T-helper 22 cell (primary cell): ENCODE data around the gene A1BG.
"Not testable (repeated sequence)": the region's sequence is repeated elsewhere in the genome, so short reads cannot be mapped to it uniquely, and the experiment has no call there.

Source experiments
- DNase-seq: peaks from one replicate; pipeline ENCODE4 v3.0.0-alpha.2; 2020; ENCODE audit warnings: low read depth

A1BG gene

DNA sequence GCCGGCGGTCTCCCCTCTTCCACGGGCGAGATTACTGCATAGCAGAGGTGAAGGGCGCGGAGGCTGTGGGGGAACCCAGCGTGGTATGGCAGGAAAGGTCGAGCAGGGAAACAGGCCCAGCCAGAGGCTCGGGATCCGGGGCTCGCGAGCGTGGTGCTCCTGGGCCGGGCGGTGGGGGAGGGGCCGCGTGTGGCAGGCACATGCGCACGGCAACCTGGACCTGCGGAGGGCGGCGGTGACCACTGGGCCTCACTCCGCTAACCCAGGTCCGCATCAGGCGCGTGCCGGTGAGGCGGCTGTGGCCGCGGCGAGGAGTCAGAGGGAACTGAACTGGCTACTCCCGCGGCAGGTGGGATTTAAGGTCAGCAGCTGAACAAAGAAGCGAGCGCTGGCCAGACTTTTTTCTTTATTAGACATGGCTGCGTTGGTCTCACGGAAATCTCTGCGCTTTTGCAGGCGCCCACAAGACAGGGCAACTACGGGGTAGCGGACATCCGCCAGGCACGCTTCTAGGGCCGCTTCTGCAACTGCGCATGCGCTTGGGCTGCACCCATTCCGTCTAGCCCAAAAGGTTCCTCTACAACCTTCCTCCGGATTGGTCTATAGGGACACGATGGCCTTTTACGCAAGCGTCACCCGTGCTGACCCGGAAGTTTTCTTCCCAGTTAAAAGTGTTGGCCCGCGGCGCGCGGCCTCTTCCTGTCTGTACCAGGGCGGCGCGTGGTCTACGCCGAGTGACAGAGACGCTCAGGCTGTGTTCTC lies 33.5 kb upstream of the A1BG start, which contains the start of gene RPS5:
Gene RPS5, plus strand, starts transcription at position 694 of the 762 bp plus-strand sequence. CDS start 869 bp downstream, outside the sequence.
- DNase-seq: peak; percentile 95

DNA sequence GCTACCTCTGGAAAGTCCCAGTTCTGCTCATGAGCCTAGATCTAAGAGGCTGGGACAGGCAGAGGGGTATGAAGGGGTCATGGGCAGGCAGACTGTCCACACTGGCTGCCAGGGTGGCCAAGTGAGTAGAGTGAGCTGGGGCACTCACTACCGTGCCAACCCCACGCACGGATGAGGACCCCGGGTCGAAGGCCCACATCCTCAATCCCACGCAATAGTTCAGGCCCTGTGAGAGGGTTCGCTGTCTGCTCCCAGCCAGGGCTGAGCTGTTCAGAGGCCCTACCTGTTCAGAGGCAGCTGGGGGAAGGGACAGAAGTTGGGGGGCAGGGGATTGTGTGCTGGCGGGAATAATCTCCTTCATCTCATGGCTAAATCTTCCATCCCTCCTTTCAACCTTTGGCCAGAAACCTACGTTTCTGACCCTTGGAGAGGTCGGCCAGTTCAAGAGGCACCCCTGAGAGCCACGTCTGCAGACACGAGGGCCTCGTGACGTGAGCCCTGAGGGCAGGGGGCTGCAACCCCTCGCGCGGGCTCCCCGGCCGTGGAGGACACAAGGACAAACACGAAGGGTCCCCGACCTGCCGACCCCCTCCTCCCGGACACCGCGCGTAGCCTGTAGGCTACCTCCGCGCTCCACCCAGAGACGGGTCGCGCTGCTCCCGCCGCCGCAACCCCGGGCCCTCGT lies 32.7 kb upstream of the A1BG start:
- DNase-seq: no peak

DNA sequence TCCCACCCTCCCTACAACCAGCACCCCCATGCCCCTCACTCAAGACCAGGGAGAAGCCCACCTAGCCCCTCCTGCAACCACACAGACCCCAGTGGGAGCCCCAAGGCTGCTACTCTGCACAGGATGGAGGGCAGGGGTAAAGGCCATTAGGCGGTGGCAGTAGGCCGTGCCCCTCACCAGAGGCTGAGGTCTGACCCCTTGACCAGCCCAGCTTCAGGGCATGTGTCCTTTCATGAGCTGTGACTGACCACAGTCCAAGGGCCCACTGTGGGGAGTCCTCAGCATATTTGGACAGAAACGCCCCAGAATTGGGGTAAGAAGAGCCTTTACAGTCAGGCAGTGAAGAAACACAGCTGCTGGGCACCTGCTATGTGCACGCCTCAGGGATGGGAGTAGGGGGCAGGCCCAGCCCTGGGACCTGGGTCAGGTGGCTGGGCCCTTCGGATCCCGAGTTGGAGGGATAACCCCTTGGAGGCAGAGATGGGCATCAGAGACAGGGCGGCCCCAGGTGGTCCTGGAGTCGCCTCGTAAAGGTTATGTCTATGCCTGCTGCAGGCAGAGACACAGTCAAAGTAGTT lies 32.1 kb upstream of the A1BG start:
- DNase-seq: no peak

DNA sequence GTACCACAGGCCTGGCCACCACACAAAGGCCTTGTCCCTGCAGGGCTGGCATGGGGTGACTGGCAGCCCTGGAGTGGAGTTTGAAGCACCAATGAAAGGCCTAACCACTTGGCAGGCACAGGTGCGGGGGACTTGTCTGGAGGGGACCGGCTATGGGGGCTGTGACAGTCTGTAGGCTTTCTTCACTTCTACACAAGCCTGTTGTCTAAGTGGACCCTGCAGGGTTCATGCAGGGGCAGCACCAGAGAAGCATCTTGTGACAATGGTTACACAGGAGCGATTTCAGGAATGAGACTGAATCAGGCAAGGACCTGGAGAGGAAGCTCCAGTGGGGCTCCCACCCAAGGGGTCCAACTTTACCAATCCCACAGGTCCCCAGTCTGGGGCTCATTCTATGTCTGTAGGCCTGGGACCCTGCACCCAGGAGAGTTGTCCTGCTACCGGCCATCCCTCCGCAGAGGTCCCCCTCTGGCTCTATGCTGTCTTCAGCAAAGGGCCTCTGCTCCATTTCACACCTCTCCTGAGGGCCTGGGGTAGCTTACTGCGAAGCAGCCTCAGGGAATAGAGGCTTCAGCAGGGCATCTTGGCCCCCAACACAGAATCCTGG lies 29.8 kb upstream of the A1BG start:
- DNase-seq: no peak

DNA sequence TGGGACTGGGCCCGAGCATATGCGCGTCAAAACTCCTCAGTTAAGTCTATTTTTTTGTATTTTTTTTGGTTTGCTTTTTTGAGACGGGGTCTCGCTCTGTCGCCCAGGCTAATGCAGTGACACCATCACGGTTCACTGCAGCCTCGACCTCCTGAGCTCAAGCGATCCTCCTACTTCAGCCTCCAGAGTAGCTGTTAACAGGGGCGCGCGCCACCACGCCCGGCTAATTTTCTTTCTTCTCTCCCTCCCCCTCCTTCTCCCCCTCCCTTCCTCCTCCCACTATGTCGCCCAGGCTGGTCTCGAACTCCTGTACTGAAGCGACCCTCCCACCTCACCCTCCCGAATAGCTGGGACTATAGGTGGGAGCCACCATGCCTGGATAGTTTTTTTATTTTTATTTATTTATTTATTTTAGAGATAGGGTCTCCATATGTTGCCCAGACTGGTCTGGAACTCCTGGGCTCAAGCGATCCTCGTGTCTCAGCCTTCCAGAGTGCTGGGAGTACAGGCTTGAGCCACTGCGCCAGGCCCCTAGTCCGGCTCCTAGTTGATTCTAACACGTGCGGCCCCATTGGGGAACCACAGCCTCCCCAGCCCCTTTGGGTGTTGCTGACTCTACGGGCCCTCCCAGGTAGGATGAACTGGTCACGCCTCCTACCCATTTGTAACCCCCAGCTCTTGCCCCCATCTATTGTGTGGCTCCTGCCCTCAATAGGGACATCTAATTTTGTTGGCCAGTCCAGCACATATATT lies 28.3 kb upstream of the A1BG start:
- DNase-seq: no peak

DNA sequence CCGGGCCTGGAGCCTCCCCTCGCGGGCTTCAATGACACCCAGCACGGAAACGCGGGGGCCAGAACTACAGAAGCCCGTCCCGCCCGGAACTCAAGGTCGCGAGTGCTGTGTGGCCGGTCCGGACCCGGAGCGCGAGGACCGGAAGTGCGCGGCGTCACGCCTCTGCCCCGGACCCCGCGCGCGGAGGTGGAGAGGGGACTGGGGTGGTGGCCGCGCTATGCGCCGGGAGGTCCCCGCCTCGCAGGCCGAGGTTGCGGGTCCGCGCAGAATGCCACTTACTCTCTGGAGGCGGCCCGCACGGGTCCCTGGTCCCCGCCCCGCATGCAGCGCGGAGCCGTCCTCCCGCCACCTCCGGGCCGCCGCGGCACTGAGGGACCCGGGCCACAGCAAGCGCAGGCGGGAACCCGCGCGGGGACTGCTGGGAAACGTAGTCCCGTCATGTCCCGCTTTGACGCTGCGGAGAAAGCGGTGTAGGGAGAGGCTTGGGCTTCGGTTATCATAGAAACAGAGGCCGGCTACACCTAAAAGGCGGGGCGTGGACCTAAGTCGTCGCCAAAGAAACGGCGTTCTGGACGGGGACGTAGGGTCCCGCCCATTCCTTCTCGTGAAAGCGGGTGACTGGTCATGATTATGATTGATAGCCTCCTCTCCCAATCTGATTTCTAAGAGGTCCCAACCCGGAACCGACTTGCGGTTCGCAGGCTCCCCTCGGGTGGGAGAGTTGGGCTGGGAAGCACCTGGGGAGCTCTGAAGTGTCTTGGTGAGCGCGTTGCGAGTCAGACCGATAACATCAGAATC lies 27.6 kb upstream of the A1BG start, which contains the start of gene ZNF837:
Gene ZNF837, minus strand, starts transcription at position 369 of the 798 bp plus-strand sequence. CDS start 11,698 bp downstream, outside the sequence.
- DNase-seq: peak; percentile 99

DNA sequence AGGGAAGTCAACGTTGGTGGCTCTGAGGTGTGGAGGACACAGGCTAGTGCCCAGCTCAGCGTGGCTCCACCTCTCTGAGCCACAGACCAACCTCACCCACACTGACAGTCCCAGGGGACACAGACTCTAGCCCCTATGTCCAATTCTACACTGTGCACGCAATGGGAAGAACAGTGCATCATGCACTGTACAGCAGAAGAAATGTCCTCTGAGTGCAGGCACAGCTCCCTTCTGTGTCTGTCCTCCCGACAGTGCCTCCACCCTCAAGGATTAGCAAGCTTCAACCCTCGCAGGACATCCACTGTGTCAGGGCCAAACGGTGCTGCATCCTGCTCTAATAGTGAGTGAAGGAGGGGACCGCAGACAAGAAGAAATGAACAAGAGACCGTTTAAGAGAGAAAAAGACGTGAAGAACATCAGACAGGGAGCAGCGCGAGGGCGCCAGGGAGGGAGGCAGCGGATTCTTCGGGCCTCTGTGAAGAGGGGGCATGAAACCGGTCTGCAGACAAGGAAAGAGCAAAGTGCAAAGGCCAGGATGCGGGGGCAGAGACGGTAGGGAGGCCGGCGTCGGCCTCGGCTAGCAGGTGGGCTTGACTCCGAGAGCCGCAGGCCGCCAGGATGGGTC lies 26.9 kb upstream of the A1BG start:
- no peak for DNase-seq

DNA sequence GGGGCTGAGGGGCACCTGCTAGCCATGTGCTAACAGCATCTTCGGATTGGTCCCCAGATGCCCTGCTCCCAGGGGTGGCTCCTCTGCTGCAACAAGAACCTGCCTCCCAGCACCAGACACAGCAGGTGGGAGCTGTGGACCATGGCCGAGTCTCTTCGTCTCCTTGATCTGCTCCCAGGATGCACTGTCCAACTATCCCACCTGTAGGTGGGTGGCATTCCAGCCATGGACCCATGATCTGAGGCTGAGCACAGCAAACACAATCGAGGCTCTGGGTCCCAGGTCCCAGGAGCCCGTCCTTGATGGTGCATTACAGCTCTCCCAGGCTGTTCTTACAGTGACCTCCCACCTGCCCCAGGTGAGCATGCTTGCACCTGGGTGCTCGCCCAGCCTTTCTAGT lies 26.0 kb upstream of the A1BG start:
- no peak for DNase-seq

DNA sequence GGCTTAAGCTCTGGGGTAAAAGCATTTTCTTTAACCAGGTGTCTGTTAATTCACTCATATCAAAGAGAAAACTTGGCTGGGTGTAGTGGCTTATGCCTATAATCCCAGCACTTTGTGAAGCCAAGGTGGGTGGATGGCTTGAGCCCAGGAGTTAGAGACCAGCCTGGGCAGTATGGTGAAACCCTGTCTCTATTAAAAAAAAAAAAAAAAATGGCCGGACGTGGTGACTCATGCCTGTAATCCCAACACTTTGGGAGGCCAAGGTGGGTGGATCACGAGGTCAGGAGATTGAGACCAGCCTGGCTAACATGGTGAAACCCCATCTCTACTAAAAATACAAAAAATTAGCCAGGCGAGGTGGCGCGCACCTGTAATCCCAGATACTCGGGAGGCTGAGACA lies 23.4 kb upstream of the A1BG start:
- not testable (repeated sequence) for DNase-seq

DNA sequence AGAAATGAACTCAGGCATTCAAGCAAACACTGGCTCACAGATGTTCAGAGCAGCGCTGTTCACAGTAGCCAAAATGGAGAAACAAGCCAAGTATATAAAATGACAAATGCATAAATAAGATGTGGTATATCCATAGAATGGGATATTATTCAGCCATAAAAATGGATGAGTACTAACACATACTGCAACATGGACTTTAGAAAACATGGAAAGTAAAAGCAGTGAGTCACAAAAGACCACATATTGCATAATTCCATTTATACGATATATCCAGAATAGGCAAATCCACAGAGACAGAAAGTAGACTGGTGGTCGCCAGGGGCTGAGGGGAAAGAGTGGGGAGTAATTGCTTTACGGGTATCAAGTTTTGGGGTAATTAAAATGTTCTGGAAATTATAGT lies 20.9 kb upstream of the A1BG start:
- no peak for DNase-seq

DNA sequence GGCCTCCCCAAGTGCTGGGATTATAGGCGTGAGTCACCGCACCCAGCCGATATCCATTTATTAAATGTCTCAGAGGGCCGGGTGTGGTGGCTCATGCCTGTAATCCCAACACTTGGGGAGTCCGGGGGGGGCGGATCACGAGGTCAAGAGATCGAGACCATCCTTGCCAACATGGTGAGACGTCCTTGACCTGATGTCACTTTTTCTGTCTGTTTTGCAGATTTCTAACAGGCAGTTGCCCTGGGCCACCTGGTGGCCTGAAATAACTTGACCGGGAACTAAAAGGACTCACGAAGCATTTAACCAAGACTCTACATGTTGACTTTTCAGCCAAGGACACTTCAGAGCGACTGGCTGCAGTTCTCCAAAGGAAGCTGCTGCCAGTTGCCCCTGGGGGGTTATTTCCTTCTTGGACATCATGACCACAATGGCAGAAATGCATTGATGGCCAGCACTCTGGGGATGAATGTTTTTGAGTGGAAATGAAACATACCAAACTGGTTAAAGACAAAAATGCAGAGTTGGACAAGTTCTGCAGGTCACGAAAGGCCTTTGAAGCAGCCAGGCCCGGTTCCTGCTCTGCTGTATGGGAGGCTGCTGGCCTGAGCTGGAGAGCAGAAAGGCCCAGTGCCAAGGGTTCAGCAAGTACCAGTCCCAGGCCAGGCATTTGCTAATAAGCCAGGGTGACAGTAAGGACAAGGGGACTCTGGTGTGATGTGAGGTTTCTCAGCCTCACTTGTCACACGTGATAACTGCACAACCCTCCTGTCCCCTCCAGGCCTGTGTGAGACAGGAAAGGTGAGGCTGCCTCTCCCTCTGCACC lies 19.2 kb upstream of the A1BG start:
- no peak for DNase-seq

DNA sequence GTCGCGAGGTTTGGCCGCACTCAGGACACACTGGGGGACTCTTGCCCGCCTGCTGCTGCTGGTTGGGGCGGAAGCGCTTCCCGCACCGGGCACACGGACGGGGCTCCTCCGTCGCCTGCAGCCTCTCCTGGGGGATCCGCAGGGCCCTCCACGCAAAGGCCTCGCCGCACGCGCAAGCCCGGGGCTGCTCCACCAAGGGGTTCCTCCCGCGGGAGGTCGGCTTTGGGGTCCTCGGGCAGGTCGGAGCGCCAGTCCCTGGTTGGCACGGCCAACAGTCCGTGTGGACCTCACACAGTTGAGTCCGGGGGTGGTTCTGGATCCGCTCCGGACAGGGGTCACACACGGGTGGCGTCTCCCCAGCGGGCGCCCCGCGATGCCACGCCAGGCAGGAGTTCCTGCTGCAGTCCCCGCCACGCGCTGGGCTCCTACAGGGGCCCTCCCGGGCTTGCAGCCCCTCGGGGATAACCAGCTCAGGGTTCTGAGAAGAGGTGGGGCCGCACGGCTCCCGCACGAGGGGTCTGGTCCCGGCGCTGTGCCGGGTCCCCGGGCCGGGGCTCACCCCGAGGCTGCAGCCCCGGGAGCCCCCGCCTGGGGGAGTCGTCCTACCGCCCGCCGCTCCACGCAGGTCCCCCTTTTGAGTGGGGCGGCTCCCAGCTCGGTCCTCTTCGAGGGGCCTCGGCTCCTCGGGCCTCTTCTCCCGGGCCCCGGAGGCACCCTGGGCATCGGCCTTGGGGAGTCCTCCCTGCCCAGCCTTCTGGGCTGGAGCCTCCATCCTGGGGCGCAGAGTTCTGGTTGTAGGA lies 15.5 kb upstream of the A1BG start:
- no peak for DNase-seq

DNA sequence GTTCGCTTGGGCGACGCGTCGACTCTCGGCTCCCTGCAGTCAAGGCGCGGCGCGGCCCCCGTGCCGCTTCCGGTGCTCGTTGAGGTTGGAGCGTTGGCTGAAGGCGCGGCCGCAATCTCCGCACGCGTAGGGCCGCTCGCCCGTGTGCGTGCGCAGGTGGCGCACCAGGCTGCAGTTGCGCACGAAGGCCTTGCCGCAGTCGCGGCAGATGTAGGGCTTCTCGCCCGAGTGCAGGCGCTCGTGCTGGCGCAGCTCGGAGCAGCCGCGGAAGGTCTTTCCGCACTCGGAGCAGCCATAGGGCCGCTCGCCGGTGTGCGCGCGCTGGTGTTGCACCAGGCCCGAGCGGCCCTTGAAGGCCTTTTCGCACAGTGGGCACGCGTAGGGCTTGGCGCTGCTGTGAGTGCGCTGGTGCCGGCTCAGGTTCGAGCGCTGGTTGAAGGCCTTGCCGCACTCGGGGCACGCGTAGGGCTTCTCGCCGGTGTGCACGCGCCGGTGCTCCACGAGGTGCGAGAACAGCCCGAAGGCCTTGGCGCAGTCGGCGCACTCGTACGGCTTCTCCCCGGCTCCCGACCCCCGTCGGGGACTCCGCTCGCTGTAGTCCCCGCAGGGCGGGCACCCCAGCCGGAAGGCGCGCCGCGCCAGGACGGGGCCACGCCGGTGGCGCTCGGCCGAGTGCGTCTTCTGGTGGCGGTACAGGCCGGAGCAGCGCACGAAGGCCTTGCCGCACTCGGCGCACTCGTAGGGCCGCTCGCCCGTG lies 14.6 kb upstream of the A1BG start:
- DNase-seq: no peak

DNA sequence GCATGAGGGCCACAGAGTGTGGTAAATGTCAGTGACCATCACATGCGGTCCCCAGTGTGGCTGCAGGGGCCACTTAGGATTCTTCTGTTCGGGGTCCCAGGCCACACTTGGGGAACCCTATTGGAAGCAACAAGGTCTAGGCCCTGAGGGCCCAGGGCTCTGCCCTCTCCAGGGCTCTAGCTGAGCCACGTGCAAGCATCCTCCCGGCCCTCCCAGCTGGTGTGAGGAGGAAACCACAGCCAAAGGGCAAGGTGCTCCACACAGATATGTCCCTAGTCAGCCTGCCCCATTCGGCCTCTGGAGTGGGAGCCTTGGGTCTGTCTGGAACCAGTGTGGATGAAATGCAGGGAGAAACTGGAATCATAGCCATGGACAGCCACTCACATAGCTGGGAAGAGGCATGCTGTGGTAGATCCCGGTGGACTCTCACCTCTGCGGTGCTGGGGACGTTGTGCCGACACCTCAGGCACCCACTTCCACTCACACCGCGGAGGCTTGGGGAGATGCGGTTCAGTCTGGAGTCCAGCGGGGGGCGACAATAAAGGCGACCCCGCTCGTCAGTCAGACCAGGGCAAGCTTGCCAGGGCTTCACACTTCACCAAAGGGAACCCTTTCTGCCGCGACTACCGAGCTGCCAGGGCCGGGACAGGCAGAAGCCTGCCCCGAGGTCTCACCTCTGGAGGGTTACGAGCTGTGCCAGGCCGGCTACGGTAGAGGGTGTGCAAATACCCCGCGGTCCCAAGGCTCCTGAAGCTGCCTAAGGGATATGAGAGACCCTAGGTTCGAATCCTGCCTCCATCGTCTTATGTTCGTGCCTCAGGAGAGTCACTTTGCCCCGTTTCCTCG lies 13.5 kb upstream of the A1BG start:
- no peak for DNase-seq

DNA sequence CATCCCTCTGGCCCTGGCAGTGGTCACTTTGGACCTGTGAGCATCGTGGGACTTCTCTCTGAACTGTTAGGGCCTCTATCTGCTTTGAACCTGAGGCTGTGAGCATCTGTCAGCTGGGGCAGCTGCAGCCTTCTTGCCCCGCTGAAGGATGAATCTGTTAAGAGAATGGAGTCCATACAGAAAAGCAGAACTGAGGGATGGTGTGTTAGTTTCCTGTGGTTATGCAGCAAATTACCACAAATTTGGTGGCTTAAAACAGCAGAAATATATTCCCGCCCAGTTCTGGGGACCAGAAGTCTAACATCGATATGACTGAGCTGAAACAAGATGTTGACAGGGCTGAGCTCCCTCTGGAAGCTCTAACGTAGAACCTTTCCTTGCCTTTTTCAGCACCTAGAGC lies 10.9 kb upstream of the A1BG start:
- no peak for DNase-seq

DNA sequence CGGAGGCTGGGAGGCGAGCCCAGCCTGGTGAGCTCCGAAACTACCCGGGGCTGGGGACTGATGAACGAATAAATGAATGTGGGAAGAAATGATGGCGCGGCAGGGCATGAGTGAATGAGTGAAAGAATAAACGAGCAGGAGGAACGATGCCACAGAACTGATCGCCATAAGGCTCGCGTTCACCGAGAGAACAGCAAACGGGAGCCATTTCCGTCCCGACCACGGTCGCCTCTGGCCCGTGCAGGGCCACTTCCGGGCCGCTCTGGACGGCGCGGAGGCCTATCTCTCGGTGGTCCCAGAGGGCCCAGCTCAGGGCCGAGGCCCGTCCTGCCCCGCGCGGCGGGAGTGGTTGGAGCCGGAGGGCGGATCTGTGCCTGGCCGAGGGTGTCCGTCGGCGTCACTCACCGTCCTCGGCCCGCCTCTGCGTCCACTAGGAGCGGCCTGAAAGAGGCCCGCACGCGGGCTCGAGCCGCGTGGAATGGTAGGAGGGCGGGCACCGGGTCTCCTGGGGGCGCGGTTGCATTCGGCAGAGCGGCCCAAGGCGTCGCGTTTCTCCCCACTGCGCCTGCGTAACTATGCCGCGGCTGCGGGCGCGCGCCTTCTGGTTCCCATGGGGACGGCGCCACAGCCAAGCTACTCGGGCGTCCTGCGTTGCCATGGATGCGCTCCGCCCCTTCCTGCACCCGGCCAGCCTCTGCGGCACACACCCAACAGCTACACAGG lies 9.1 kb upstream of the A1BG start, which contains the start of gene ZNF497:
Gene ZNF497, minus strand, starts transcription at position 480 of the 723 bp plus-strand sequence. CDS start 5,116 bp downstream, outside the sequence.
- peak; percentile 89 for DNase-seq
